ENCODE measurements around the gene RAD51B. TPM values are rescaled to one million over a fixed set of nuclear protein-coding genes. Genes with fewer than 3 reads are reported as not detected.

RAD51B gene
- polyA plus RNA-seq, 10 donors, result 5.3 to 10.7 (median 7.5) TPM

DNA sequence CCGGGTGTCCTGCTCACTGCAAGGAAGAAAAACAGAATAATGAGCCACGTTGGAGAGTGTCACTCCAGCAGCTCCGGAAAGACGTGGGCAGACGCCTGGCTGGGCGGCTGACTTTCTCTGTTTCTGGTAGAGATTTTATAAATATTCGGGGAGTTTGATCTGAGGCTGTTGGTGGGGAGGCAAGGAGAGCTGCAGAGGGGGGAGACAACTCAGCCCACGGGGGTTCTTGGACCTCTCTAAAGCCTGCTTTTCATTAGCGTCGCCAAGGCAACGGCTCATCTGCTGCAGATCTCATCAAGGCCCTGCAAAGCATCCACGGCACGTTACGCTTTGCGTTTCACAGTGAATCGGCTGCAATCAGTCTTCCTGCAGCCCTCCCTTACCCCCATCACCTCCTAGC, 766.1 kb downstream of the RAD51B start:
- DNase-seq, result peak; percentile 87 to 95 (median 88)

DNA sequence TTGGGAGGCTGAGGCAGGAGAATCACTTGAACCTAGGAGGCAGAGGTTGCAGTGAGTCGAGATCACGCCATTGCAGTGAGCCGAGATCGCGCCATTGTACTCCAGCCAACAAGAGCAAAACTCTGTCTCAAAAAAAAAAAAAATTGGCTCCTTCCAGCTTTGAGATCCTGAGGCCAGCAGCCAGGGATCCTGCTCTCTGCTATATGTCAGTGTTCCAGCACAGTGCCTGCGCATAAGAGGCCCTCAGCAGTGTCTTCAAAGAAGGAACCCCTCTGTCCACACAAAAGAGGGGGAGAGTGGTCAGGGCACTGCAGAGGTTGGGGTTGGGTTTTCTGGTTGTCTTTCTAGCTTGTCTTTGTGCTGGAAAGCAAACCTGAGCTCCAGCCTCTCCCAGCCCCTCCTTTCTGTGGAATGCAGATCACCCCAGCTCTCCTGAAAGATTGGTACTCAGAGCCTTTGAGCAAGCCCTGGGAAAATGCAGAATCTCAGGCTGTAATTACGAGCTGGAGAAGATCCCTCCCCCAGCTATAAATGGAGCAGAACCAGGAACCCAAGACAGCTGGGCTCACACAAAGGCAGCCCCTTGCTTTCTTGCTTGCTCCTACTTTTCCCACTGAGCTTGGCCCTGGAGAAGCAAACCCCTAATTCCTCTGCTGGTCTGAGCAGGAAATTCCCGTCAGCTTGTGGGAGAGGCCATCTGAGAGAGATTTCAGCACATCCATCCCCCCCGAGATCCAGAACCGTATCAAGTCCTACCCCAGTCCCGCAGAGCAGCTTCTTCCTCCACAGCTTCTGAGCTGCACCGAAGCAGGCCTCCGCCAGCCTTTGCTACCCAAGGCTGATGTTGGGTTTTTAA, 767.5 kb downstream of the RAD51B start:
- peak in 1 of 3 donors; percentile 83 for DNase-seq

DNA sequence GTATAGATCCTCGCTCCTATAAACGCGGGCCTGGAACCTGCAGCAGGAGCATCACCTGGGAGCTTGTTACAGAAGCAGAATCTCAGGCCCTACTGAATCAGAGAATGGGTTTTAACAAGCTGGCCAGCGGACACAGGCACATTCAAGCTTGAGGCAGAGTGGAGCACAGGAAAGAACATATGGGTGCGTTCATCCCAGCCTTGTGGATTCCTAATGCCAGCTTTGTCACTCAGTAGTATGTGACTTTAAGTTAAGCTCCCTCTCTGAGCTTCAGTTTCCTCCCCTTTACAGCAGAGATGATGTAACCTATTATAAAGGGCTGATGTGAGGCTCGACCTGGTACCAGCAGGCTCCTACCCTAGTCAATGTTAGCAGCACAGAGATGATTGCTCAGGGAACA, 768.4 kb downstream of the RAD51B start:
- no peak for DNase-seq

DNA sequence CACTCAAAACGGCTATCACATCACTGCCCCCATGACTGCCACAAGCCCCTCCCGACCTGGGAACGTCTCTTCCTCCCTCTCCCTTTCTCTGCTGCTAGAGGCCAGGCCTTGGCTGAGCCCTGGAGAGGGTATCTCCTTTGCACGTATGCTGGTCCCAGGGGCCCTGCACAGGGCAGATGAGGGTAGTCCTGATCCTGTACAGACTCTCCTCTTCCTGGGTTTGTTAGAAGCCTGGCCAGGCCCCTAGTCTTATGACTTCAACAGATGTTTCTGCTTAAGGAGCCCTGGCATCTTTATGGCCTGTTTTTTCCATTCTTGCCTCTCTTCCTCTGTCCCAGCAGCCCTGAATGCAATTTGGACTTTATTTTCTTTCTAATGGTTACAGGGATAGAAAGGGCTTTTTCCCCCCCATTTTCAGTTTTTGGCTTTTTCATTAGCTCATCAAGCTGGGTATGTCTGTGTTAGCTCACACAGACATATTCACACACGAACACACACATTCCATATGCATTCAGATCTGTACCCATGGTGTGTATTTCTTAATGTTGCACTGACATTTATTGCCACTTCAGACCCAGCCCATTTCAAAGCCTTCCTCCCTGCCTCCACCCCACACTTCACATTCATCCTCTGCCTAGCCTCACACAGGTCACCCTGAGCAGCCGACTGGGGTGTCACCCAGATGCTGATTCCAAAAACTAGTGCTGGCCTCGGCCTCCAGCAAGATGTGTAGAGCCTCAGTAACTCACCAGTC, 770.0 kb downstream of the RAD51B start:
- DNase-seq, result peak; percentile 77 to 93 (median 84)

DNA sequence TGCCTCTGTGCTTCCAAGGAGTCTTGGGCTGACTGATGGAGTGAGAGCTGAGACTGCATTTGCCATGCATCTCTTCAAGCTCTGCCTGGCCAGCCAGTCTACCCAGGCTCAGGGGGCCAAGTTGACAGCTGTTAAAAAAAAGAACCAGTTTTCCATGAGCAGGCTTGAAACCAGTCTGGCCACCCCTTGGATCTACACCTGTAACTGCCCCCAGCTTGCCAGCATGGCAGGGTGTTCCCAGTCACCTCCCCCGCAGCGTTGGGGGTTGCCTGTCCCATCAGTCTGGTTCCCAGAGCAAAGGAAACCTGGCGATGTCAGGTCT, 770.6 kb downstream of the RAD51B start:
- no peak for DNase-seq

DNA sequence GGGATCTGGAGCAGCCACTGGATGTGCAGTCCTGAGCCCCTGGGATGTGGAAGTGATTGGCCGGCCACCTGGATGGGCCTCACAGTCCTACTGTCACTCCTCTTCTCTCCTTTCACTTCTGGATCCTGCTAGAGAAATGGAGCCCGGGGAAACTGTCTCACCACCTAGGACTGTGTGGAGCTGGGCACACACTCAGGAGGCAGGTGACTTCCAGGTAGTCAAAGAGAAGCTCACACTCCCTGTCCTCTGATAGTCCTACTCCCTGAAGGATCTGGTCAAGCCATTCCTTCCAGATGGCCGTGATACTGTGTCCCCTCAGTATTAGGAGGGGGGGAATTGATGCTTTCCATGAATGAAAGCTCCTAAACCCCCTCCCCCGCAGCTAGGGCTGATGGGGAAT, 772.2 kb downstream of the RAD51B start:
- peak in 1 of 3 donors; percentile 12 for DNase-seq

DNA sequence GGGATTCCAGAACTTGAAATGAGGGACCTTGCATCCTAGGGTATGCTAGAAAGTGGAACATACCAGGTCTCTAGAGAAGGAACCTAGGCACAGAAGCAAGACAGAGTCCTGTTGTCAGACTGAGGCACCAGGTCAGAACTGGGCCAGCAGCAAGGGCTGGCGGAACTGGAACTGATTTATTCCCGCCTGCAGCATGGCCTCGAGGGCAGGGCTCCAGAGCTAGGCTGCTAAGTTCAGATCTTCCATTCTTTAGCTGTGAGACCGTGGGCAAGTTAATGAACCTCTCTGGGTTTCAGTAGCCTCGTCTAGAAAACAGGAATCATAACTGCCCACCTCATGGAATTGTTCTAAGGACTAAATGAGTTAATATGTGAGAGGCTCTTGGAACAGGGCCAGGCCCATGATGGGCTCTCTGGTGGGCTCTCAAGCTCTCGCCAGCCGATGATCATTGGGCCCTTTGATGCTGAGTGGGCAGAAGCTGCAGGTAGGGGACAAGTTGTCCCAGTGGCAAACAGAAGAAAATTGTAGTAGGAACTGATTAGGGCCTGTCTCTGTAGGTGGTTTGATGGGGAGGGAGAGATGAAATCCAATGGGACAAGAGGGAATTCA, 773.5 kb downstream of the RAD51B start:
- DNase-seq, result no peak

DNA sequence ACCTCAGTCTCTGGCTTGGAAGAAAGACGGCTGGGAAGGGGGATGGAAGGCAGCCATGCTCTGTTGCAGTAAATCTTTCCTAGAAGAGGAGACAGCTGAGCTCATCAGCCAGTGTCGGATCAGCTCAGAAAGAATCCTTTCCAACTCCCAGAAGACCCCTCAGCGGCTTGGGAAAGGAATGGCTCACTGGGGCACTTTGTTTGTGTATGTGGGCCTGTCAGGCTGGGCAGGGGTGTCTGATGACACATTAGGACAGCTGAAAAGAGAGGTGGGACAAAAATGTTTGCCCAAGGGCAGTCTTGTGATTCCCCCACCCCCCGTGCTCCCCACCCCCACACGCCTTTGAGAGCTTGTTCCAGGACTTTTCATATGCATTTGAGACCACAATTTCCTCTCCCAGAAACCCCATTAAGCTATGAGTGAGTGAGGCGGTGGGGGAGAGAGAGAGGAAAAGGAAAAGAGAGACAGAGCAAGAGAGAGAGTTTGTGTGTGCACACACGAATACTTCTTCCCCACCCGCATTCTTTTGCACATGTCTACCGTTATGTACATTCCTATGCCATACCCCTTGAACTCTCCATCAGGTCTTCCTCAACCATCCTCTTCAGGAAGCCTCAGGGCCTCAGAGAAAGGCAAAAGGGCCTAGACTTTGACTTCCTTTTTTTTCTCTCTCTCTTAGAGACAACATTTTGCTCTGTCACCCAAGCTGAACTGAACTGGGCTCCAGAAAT, 774.4 kb downstream of the RAD51B start:
- peak; percentile 85 to 94 (median 93) for DNase-seq

DNA sequence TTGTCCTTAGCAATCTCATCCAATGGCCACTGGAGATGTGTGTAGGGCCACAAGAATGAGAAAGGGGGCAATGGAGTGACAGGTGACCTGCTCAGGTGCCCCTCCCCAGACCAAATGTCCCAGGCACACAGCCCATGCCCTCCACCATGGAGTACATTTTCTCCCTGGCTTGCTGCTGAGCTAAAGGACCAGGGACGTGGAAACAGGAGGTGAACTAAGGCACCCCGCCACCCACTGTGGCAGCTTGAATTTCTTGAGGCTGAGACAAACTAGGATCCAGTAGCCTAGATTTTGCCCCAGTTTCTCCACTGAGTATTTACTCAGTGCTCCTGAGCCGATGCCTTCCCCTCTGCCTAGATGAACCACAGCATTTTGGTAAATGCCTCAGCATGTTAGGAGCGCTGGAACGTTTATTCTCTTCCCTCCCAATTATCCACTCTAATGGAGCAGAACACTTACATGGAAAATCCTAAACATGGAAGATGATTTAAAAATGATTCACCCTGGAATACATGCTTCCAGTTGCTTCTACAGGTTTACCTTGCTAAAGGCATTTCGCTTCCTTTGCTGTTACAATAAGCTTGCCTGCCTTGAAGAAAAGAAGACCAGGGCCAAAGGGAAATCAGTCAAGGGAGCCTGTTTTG, 775.3 kb downstream of the RAD51B start:
- peak in 1 of 3 donors; percentile 15 for DNase-seq

DNA sequence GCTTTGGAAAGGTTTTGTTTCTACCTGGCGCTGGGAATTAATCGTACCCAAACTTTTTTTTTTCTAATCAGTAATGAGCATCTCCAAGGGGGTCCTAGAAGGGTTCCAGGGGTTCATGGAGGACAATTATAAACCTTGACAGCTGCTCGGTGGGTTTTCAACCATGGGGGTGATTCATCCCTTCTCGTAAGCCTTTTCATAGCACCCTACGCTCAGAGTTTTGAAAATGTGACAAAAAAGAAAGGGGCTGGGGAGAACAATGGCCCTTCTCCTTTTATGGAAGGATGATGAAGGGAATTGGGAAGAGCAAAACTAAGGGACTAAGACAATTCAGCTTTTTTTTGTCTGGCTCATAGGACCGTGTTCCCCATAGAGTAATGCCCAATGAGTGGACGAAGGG, 776.6 kb downstream of the RAD51B start:
- no peak for DNase-seq

DNA sequence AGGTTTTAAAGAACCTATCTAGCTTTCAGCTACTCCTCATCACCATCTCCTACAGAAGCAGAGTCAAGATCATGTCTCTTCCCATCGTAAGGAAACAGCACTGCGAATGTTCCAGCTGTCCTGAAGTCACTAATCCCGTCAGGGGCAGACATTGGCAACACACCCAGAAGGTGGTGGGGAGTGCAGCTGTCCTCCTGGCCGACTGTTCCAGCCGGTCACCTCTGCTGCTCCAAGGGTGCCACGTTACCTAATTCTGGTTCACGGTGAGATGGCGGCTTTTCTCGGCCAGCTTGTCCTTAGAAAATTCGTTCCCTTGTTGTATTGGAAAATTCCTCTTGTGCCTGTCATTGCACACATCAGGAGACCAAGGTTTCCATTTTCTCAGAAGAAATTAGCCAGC, 777.1 kb downstream of the RAD51B start:
- DNase-seq, result peak in 2 of 3 donors; percentile 69 to 76

DNA sequence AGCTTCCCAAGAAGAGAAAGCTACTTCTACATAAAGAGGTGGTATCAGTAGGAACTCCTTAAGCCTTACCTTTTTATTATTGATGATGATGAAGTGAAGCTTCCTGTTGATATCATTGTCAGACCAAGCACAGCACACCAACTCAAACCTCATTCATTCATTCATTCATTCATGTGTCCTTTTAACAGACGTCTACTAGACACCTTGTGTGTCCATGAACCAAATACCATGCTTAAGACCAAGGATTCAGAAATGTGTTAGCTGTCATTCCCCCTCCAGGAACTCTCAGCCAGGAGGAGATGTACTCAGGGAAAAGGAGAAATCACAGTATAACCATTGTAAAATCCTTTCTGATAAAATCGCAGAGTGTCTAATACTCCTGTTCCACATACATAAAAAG, 778.5 kb downstream of the RAD51B start:
- DNase-seq, result no peak

DNA sequence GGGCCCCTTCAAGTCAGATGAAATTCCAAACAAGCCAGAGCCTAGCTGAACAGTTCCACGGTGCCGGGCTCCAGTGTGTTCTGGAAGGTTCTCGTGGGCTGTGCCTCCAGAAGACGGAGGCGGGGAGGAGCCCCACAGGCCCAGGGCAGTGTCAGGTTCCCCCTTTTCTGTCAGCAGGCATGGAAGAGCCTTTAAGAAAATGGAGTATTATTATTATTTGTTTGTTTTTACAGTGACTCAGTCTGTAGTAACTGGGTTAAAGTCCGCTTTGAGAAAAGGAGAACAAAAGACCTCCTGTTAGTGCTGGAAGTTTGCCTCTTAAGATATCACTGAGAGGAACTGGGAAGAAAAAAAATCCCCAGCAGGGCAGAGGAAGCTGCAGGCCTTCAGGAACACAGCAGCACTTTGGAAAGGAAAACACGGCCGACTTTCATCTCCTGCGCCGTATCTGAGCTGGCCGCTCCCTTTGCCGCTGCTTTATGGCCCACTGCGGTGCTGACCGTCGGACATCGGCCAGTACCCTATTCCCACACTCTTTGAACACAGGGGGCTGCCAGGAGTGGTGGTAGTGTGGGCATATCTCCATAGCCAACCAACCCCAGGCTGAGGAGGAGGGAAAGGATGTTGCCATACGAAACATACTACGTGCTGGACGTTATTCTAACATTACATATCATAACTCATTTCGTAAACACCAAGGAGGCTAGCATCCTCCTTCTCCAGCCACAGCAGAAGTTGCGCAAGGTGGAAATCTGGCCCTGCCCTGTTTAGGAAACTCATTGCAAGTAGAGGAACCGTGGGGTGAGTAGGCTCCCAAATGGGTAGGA, 779.3 kb downstream of the RAD51B start:
- DNase-seq, result peak in 1 of 3 donors; percentile 71

DNA sequence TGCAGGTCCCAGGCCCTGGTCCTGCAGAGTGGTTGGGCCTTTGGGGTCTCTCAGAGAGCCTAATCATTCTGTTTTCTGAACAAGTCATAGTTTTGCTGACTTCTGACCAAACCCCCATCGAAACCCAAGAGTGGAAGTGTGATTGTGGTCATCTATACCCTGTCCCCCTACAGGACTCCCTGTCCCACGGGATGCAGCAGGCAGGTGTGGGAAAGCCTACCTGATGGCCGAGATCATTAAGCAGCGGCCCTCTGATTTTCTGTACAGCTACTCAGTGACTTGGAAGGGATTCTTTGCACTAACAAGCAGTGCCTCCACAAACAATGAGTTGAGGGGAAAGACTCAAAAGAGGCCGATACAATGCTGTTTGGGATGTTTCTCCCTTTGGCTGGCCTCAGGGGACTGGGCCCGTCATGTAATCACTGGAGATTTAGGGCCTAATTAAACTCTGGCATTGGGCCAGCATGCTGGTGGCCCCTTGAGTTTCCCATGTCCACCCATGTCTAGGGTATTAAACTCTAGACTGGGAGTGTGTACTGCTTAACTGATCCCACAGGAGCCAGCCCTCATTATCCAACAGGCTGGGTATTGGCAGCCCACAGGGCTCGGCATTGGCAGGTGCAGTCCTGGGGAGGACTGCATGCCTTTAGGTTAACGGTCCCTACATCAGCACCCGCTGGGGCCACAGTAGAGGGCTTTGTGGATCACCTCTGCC, 780.5 kb downstream of the RAD51B start:
- DNase-seq, result no peak

DNA sequence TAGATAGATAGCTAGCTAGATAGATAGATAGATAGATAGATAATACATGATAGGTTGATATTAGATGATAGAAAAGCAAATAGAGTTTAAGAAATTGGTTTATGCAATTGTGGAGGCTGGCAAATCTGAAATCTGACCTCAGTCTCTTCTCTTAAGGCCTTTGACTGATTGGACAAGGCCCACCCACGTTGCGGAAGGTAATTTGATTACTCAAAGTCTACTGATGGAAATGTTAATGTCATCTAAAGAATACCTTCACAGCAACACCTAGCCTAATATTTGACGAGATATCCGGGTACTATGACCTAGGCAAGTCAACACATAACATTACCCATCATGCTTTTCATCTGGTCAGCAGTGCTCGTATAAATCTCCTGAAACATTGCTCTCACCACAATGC, 782.9 kb downstream of the RAD51B start:
- DNase-seq, result no peak

DNA sequence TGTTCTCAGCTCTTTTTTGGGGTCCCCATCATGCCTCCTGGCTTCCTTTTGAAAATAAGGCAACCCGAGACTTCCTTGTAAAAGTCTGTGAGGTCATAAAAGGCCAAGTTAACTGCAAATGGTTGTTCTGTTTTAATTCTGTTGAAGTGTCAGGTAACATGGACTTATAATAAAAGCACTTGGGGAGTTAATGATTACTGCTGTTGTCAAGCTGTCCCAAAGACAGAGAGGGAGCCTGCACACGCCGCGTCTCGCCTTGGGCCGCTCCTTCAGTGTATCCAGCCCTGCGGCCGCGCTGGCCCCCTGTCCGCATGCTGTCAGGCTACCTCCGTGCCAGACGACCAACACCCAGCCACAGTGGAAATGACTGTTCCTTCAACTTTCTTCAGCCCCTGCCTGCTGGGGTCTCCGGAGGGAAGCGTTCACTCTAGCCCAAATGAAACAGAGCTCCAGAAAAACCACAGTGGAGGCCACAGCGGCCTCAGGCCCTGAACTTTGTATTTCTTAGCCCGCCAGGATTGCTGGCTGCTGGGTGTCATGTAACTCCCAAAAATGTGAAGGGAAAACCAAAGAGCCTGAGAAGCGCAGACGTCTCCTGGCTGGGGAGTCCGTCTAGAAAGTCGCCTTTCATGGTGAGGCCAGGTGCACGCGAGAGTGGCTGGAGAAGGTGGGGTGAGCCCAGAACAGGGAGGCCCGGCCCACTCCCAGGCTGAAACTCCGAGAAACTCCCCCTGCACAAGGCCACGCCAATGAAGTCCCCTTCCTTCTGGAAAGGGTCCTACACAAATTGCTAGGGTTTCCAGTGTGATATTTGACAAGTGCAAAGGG, 784.2 kb downstream of the RAD51B start:
- peak in 1 of 3 donors; percentile 82 for DNase-seq

DNA sequence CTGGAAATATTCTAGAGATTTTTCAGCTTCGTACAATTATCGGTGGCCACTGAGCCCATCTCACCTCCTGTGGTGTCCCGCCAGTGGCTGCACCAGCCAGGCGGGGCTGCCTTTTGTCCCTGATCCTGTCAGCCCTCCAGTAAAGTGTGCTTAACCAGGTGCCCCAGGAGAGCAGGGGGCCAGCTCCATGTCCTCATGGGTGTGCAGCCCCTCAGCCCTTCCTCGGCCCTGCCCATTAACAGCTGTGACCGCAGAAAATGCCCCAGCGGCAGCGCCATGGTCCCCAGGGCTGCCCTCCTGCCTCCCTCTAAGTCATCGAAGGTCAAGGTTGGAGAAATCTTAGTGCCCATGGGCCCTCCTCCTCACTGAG, 784.8 kb downstream of the RAD51B start:
- DNase-seq, result no peak

DNA sequence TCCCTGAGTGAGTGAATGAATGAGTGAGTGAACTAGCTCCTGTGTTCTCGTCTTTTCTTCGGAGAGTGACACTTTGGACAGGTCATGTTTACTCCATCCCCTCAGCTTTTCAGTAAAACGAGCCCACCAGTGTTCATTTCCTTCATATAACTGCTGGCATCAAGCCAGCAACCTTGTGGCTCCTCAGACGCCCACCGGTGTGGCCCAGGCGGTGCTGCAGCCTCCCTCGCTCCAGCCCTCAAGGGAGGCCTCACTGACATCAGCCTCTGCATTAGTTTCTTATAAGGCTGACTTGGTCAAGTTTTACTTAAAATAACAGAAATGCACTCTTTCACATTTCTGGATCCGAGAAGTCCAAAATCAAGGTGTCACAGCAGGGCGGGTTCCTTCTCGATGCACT, 785.2 kb downstream of the RAD51B start:
- no peak for DNase-seq

DNA sequence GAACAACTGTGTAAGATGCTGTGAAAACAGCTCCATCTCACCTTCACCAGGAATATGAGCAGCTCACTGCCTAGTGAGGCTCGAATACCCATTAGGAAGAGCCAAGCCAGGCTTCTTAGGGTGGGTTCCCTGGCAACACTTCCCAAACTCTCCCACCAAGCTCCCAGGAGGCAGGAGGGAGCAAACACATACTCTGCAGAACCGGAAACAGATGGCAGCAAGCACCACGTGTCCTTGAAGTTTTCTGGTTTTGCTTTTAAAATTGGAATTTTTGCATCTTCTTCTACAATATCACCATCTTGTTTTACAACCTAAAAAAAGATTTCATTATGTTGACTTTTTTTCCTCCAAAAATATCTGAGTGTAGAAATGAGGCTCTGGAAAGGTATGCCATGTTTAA, 786.6 kb downstream of the RAD51B start:
- no peak for DNase-seq

Data from muscle of back (tissue), 11 donors.